ENCODE measurements around the gene FAM20C.

FAM20C gene

DNA sequence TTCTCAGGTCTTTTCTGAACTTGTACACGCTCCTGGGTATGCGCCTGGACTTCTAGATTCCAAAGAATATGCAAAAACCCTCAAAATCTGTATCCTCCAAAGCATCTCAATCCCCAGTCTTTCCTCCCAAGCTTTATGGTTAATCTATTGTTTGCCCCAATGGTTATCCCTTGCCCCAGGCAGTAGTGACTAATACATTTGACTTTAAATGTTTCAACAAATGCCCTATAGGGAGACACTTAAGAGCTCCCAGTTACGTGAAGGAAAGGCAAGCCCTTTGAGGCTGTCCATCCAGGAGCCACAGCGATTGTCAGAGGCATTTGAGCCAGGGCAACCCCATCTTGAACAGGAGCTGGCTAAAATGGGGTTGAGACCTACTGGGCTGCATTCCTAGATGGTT lies 84.9 kb downstream of the FAM20C start:
- no peak for DNase-seq

DNA sequence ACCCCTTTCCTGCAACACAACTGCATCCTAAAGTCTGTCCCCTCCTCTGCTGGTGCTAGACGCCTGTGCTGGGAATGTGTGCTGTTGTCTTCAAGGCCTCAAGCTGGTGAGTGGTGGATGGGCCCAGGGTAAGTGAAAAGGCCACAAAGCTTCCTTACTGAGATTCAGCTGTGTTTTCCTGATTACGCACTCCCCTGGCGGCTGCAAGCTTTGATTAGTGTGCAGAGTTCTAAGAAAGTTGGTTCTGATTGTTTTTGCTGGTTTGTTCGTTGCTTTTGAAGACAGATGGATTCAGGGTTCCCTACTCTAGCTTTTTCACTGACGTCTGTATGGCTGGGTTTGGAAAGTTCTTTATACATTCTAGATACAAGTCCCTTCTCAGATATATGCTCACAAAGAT lies 85.7 kb downstream of the FAM20C start:
- no peak for DNase-seq

GRCh38 chr7:279821-280220 lies 87.5 kb downstream of the FAM20C start:
- DNase-seq: no peak

GRCh38 chr7:280461-280860 lies 88.1 kb downstream of the FAM20C start:
- DNase-seq: no peak

DNA sequence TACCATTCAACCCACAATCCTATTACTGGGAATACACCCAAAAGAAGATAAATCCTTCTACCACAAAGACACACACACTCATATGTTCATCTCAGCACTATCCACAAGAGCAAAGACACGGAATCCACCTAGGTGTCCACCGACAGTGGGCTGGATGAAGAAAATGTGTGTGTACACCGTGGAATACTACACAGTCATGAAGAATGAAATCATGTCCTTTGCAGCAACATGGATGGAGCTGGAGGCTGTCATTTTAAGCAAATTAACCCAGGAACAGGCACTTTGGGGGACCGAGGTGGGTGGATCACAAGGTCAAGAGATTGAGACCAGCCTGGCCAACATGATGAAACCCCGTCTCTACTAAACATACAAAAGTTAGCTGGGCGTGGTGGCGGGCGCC lies 89.3 kb downstream of the FAM20C start:
- no peak for DNase-seq

GRCh38 chr7:282621-283020 lies 90.2 kb downstream of the FAM20C start:
- no peak for DNase-seq

DNA sequence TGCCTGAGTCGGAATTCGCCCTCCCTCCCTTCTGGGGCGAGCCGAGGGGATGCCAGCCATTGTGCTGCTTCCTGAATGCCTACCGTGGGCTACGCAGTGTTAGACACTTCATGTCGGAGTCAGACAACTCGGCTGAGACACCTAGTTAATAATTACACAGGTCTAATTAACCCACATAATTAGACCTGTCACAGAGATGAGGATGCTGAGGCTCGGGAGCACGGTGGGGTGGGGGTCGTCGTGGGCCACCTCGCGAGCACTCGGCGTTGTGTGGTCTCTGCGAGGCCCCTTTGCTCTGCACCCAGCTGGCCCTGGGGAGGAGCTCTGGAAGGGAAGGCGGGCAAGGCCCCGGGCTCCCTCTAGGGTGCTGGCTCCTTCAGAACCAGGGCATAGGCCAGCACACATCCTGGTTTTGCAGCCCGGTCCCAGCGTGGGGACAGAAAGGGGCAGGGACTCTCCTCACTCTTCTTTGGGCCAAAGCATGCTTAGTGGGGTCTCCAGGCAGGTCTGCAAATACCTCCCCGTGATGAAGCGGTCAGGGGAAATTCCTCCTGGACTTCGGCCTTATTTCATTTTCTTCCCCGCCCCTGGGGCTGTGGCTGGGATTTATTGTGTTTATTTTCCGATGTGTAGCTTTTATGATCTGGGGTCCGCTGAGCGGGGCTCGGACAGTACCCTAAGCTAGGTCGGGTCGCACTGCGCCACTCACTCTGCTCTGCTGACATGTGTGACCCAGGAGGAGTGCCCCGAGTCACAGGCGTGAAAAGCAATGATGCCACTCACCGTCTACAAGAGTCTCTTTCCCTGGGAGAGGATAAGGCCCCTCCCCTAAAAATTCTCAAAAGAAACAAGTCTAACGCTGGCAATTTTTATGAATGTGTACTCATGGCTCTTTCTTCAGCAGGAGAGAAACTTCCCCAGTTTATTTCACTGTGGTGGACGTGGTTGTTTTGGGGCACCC lies 92.7 kb downstream of the FAM20C start:
- DNase-seq: no peak

DNA sequence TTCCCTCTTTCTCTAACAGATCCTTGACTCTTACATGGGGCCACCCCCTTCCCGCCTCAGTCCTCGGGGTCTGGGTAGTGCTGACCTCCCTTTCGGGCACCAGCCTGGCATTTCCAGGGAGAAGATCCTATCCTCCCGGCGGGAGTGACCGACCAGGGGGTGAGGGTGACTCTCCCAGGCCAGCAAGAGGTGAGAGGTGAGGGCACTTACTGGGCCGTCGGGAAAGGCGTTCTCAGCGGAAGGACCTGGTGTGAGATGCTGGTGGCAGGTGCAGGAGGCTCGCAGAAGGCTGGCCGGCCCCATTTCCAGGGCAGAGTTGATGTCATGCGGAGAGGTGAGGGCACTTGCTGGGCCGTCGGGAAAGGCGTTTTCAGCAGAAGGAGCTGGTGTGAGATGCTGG lies 93.4 kb downstream of the FAM20C start:
- no peak for DNase-seq

GRCh38 chr7:286266-286665 lies 93.9 kb downstream of the FAM20C start:
- DNase-seq: no peak

DNA sequence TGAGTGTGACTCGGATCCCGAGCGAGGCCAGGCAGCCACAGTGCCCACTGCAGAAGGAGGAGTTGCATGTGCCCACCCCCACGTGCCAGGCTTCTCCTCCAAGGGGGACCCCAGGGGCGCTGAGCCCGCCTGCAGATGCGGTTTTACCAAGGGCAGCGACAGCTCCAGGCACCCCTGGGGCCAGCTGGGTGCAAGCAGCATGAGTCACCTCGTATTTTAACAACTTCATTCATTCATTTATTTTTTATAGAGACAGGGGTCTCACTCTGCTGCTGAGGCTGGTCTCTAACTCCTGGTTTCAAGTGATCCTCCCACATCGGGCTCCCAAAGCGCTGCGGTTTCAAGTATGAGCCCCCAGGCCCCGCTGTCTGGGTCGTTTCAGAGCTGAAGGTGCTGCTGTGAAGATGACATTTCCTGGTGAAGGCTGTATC lies 96.3 kb downstream of the FAM20C start:
- DNase-seq: no peak

GRCh38 chr7:289209-289755 lies 96.9 kb downstream of the FAM20C start:
- no peak for DNase-seq

DNA sequence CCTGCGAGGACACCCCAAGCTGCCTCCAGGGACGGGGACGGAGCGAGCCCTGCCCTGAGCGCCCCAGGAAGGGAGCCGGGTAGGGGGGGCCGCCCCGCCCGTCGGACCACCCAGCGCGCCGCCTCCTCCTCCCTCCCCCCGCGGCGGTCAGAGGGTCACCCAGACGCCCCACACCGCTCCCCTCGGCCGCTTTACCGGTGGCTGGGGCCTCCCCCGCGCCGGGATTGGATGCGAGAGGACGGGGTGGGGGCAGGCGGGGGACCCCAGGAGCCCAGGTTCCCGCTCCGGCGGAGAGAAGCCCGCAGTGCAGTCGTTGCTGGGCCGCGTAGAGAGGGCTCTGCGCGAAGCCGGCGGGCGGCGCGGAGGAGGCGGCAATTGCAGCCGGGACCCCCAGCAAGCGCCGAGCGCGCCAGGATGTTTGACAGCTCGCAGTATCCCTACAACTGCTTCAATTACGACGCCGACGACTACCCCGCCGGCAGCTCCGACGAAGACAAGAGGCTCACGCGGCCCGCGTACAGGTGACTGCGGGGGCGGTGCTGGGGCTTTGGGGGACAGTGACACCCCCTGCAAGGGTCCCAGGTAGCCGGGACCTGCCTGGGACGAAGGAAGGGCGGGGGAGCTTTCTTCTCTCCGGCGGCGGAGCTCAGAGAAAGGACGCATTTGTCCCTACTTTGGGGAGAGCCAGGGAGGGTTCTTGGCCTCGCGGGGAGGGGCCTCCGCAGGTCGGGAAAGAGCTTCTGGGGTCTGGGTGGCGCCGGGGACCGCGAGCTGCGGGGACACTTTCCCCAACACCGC lies 97.6 kb downstream of the FAM20C start, which contains the start of gene FOXL3:
Gene FOXL3 (plus strand): TSS at position 415 of the 798 bp plus-strand sequence. CDS start 0 bp downstream, at position 415.
- no peak for DNase-seq

GRCh38 chr7:290554-291372 lies 98.4 kb downstream of the FAM20C start:
- no peak for DNase-seq

DNA sequence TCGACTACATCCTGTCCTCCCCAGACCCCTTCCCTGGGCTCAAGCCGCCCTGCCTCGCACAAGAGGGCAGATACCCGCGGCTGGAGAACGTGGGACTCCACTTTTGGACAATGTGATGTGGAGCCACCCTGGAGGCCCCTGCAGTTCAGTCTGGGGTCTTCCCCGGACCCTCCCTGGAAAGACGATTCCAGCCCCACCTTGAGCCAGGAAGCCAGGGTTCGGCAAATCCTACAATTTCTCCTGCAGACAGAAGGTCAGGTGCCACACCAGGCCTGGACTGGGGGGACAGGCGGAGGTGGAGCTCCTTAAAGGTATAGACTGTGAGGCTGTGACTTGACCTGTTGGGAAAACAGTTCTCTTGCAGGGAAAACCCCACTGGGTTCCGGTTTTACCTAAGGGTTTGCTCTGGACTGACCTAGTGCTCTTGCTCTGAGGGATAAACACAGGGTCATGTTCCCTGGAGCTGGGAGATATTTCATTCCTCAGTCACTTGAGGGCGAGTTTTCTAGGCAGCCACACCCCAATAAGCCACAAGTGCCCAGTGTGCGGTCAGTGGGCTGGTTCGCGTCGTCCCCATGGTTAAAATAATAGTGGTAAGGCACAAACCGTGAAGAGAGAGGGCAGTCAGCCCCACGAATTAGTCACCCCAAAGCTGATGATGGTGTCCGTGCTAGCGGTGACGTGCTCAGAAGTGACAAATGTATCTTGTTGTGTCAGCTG lies 99.2 kb downstream of the FAM20C start:
- no peak for DNase-seq

- DNase-seq: no peak
These were observed 99.9 kb downstream of the FAM20C start for GRCh38 chr7:292226-292625.

- DNase-seq: no peak
These were observed 100.5 kb downstream of the FAM20C start for GRCh38 chr7:292826-293225.

DNA sequence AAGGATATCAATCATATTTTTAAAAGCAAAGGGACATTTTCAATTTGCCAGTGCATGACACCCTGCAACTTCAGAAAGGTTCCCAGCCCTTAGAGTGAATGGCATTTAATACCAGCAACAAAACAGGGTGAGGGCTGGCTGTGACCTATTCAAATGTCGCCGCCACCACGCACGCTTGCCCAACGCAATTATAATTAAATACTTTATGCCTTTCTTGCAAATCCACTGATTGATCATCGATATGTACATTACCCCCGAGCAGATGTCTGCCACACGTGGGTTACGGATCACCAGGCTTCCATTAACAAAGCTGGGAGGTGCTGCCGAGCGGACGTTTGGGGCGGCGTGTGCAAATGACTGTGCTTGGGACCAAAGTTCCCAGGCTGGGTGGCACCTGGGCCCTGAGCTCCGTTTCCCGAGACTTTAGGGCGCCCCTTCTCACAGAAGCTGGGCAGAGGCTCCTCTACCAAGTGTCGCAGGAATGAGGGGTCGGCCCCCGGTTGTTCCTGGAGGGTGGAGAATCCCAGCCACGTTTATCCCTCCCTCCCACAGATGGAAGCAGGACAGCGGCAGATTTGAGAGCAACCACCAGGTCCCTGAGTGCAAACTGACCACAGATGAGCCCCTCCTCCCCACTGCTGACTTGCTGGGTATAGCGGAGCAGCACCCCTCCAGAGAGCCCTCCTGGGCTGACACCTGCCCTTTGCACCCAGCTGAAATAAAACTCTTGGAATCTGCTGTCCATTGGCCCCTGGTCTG lies 101.5 kb downstream of the FAM20C start:
- DNase-seq: no peak

- no peak for DNase-seq
These were observed 102.2 kb downstream of the FAM20C start for GRCh38 chr7:294440-295154.

GRCh38 chr7:295155-296154 lies 103.1 kb downstream of the FAM20C start:
- no peak for DNase-seq
